NCI-H510A (cell line): Measurements from ENCODE around the gene NMU.
A peak's percentile ranks its signal among the peaks of the same experiment; 100 is the strongest.
"Not testable (repeated sequence)": the region's sequence is repeated elsewhere in the genome, so short reads cannot be mapped to it uniquely, and the experiment has no call there.

ENCODE experiments used
- DNase-seq: peaks from one replicate; lab custom pipeline; 2025; lab: John Stamatoyannopoulos, UW

Gene NMU, protein sequence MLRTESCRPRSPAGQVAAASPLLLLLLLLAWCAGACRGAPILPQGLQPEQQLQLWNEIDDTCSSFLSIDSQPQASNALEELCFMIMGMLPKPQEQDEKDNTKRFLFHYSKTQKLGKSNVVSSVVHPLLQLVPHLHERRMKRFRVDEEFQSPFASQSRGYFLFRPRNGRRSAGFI

DNA sequence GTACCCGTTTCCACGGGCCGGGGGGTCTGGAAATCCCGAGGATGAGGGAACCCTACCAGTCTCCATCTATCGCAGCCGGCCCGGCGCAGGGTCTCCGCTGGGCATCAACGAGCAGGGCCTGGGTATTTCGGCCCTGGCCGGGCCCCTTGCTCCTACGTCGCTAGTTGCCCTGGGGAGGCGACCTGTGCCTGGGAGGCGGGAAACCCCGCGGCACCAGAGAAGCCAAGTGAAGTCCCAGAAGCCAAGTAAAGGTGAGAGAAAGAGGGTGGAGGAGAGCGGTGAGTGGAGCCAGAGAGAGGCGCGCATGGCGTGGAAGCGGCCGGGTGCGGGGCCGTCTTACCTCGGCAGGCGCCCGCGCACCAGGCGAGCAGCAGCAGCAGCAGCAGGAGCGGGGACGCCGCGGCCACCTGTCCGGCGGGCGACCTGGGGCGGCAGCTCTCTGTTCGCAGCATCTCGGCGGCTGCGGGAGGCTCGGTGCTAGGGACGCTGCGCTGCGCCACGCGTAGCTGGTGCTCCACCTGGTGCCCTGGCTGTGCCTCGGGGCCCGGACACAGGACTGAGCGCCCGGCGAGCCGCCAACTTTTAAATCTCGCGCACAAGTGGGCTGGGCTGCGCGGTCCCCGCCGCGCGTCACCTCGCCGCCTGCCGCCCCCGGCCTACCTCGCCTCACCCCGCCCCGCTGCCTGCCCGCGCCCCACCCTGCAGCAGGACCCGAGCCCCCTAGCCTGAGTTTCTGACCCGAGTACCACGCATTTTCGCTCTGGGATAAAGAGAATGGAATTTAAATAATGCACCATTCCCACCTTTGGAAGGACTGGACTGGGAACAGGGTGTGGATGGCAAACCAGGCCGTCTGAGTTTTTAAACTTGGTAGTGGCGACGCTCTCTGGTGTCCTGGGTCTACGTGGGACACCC is at the start of gene NMU:
Gene NMU (minus strand): TSS at position 558 of the 915 bp plus-strand sequence. CDS start 106 bp downstream, at position 452.
- peak; percentile 14 for DNase-seq

DNA sequence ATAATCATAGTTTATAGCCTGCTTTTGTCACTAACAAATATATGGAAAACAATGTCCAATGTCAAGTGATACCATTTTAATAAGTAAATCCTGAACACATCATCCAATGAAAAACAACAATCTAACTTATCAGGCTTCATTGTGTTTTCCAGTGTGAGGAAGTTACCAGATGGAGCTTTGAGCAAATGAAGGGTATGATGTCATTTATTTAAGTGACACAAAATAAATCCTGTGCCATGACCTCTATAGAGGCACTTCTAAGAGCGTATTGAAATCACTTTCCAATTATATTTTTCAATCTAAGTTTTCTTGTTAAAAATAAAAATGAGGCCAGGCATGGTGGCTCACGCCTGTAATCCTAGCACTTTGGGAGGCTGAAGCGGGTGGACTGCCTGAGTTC is 48.2 kb upstream of the NMU start:
- no peak for DNase-seq

DNA sequence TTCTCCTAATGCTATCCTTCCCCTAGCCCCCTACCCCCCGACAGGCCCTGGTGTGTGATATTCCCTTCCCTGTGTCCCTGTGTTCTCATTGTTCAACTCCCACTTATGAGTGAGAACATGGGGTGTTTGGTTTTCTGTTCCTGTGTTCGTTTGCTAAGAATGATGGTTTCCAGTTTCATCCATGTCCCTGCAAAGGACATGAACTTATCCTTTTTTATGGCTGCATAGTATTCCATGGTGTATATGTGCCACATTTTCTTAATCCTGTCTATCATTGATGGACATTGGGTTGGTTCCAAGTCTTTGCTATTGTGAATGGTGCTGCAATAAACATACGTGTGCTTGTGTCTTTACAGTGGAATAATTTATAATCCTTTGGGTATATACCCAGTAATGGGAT is 46.7 kb upstream of the NMU start:
- DNase-seq, result not testable (repeated sequence)

DNA sequence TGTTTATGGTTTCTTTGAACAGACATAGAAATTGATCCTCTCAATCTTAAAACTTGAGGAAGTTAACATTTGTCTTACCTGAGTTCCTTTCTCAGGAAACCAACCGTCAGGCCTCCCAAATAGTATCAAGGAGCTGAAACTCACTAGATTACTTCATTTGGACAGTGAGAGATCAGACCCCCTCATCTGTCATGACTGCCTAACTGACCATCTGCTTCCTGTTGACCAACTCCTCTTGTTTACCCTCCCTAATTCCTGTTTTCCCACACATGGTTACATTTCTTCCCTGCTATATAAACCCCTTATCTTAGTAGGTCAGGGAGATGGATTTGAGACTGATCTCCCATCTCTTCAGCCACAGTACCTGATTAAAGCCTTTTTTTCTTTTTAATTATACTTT is 46.2 kb upstream of the NMU start:
- no peak for DNase-seq

DNA sequence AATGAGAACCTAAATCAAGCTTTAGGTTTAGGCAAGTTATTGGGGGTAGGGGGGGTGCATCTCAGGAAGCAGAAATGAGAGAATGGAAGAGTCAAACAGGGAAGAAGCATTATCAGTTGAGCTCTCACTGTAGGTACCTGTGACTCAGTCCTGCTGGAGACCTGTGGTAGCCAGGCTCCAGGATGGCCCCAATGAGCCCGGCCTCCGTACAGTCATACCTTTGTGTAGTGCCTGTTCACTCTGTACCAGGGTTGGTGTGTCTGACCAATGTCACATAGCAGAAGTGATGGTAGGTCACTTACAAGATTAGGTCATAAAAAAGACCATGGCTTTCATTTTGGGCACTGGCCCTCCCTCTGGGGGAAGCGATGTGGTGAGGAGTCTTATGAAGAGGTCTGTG is 45.3 kb upstream of the NMU start:
- no peak for DNase-seq

DNA sequence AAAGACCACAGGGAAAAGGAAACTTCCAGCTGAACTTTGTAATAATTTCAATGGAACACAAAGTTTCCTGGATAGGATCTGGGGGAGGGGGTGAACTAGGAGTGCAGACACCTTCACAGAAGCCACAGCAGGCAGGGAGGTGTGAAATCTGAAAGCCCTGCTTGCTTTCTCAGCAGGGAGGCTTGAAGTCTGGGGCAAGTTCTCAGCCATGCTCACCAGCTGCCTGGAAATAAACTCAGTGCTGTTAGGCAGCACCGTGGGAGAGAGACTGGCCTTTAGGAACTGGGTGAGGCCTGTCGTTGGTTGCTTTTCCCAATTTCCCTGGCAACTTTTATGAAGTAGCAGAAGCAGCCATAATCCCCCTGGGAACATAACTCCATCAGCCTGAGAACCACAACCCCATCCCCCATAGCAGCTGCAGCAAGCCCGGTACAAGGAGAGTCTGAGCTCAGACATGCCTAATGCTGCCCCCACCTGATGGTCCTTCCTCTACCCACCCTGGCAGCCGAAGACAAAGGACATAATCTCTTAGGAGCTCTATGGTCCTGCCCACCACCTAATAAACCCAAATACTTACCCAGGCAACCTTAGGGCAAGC is 39.2 kb upstream of the NMU start:
- DNase-seq, result no peak

DNA sequence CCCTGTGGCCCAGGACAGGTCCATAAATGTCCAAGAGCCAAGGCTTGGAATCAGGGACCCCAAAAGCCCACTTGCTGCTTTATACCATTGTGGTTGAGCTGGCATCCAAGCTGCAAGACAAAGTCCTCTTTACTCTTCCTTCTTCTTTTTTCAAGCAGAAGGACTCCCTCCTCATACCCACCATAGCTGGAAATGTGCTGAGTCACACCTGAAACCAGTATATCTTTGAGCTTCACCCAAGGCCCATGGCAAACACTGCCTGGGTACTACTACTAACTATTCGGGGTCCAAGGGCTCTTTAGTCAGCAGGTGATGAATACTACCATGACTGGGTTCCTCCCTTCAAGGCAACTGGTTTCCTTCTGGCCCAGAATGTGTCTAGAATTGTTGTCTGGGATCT is 37.3 kb upstream of the NMU start:
- DNase-seq, result no peak

DNA sequence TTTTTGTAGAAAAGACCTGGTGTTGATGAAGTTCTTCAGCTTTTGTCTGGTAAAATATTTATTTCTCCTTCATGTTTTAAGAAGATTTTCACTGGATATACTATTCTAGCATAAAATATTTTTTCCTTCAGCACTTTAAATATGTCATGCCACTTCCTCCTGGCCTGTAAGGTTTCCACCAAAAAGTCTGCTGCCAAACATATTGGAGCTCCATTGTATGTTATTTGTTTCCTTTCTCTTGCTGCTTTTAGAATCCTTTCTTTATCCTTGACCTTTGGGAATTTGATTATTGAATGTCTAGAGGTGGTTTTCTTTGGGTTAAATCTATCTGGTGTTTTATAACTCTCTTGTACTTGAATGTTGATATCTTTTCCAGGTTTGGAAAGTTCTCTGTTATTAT is 35.6 kb upstream of the NMU start:
- no peak for DNase-seq

DNA sequence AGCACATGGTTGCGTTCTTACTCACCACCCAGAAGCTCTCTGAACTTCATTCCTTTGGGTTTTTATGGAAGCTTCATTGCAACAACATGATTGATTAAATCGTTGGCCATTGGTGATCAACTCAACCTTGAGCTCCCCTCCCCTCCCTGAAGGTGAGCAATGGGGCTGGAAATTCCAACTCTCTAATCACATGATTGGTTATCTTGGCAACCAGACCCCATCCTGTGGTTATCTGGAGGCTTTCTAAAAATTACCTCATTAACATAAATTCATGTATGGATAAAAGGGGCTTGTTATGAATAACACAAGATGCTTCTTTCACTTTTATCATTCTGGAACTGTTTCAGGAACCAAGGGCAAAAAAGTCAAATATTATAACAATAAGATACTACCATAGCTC is 34.6 kb upstream of the NMU start:
- no peak for DNase-seq

DNA sequence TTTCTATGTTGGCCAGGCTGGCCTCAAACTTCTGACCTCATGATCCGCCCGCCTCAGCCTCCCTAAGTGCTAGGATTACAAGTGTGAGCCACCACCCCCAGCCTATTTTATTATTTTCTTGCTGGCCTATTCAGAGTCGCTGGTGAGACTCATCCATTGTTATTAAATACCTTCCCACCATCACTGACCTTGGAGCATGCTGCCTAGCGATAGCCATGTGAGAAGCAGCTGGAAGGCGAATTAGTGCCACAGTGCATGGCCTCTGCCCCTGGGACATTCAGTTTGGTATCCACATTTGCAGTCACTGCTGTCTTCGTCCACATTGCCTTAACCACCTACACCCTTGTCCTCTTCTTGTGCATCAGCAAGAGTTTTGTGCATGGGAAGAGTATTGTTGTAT is 32.4 kb upstream of the NMU start:
- DNase-seq, result no peak

DNA sequence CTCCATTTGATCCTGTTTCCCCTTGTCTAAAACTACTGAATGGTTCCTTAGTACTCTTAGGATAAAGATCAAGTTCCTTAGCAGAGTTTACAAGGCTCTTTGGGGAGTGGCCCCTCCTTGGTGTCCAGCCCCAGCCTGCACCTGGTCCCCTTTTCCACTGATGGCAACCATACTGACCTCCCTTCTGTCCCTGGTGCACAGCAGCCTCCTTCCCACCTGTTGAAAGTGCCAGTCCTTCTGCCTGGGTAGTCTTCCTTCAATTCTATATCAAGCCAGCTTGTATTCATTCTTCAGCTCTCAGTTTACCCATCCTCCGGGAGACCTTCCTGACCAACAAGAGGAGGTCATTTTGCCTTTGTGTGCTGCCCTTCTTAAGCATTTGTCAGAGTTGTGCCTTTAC is 30.4 kb upstream of the NMU start:
- no peak for DNase-seq

DNA sequence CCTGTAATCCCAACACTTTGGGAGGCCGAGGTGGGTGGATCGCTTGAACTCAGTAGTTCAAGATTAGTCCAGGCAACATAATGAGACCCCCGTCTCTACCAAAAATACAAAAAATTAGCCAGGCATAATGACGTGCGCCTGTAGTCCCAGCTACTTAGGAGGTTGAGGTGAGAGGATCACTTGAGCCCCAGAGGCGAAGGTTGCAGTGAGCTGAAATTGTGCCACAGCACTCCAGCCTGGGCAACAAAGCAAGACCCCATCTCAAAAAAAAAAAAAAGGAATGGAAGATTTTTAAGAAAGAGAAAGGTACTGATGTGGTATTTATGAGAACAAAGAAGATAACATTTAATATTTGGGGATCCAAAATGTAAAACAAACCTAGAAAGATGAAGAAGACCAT is 27.0 kb upstream of the NMU start:
- no peak for DNase-seq

DNA sequence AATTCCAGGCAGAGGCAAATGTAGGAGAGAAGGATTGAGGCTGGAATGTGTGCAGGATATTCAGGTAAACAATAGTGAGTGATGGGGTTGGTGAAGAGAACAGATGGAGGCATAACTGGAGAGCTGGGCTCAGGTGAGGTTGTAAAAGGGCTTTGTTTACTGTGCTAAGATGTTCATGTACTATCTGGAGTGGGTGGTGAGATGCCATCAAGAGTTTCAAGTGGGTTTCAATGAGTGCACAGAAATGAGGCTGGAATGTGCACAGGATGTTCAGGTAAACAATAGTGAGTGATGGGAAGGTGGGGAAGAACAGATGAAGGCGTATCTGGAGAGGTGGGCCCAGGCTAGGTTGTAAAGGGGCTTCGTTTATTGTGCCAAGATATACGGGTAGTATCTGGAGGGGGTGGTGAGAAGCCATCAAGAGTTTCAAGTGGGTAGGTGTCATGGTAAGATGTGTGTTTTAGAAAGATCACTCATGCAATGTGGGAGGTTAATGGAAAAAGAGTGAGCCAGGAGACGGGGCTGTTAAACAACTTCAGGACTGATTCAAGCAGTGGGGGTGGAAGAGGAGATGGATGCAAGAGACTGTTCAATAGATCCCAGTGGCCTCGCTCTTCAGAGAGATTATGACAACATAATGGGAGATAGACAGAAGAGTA is 25.4 kb upstream of the NMU start:
- peak; percentile 81 for DNase-seq

DNA sequence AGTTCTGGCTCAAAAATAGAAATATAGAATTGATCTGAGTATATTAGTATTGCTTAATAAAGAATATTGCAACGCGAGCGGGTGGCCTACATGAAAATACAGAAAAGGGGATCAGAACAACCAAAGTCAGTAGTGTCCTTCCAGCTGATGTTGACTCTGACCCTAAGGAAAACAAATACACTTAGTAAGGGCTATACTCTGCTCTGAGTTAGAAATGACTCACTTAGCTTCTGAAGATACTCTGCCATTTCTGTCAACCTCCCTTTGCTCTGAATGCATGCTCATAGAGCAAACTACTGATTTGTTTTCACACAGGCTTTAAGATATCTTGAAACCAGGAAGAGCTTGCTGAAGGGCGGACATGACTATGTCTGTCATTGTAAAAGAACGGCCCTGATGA is 22.6 kb upstream of the NMU start:
- DNase-seq, result no peak

DNA sequence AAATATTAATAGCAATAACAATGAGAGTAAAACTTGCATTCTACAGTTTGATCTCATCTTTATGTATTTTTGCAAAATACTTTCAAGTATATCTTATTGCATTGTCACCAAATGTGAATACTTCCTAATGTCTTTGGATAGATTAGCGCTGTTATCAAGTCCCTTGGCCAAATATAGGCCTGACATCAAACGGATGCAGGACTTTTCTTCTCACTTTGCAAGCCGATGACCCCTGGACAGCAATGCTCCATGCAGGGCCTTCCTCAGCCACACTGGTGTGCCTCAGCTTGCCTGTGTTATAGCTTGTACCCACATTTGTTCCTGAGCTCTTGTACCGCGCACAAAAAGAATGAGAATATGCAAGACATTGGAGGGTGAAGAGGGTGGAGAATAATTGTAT is 18.0 kb upstream of the NMU start:
- DNase-seq, result no peak

DNA sequence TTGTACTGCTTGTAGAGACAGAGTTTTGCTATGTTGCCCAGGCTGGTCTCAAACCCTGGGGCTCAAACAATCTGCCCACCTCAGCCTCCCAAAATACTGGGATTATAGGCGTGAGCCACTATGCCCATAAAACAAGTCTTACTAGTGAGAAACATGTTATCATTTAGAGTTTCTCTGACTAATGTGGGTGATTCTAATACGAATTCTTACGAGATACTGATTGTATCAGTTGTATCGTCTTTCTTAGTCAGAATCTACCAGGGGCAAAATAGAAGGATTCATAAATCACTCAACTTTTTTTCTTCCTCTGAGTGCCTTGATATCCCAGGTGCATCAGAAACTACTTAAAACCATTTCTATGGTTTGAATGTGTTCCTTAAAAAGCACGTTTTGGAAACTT is 14.4 kb upstream of the NMU start:
- no peak for DNase-seq

DNA sequence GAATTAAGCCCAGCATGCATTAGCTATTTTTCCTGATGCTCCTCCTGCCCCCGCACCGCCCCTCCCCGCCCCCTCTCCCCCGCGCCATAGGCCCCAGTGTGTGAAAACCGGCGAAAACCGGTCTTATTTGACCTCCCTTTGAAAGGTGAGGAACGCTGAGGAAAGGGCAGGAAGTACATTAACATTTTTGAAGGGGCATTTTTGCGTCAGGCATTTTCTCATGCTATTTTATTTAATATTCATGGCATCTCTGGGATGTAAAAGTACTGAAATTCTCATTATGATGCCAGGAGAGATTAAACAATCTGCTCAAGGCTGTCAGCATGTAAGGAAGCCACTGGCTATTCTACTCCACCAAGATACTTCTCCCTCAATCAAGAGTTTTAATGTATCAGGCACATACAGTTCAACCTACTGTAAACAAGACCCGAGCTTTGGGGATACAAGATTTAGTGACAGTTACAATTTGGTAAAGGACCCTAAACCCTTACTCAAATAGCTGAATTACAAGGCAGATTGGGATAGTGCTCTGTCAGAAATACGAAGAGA is 1.2 kb upstream of the NMU start:
- no peak for DNase-seq

DNA sequence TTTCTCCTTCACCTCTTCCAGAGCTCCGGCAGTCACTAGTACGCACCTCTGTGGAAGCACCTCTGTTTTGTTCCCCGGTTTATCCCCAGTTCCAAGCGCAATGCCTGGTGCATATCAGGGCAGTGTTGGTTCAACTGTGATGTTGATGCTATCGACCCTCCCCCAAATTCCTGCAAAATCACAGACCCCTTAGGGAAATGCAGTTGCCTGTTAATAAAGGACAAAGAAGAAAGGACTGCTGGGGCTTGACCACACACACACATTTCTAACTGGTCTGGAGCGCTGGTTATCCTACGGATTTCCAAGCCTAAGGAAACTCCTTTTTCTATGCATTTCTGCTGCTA is 530 bp upstream of the NMU start:
- no peak for DNase-seq

DNA sequence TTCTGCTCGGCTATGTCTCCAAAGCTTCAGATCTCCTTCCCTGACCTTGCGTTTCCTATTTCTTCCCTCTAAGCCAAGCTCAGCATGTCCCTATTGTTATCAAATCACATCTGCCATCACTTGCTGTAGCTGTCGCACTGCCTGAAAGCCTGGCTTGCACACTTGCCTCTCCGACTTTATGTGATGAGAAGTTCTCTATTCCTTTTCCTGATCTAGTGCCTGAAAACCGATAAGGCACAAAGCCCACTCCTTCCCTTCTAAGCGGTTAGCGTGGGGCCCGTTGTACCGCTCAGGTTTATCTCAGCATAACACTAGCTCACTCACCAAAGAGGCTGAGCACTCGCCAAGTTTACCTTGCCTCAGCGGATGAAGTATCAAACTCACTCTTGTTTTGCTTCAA is 816 bp downstream of the NMU start:
- no peak for DNase-seq

DNA sequence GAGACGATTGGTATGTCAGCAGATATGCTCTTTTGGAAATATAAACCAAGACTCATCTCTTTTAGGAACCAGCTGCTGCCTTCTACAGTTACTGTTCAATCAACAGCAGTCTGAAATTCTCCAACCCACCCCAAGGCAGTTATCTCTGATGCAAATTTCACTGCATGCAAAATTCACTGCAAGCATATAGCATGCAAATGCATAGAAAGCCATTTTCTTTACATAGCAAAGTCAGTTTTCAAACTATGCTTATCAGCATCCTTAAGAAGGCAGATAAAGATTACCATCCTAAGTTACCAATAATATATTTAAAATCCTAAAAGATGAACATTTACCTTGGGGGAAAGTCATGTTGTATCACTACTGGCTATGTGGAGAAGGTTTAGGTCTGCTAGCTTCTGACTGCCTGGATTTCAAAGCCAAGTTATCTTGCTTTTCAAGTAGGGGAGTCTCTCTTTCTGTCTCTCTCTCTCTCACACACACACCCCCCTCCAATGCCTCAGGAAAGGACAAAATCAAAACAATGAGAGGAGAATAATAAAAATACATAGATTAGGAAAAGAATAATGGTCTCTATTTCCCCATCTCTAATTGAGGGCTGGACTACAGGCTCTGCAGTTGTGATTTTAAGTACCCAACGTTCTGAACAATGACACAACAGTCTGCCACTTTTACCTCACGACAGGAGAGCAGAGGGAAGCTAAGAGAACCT is 1.5 kb downstream of the NMU start:
- no peak for DNase-seq

DNA sequence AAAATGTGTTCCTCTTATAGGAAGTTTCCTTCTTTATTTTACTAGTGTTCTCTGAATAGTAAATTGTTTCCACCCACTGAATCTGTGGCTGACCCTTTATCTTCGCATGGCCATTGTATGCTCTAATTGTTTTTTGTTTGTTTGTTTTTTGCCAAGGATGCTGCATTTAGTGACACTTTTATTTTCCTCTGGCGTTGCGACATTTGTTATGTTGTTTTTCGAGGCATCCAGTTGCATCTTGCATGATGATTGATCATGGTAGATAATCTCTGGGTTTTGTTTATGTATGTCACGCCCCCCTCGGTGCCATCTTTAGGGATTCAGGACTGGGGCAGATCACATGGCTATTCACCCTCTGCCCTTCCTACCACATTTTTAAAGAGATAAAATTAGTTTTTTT is 2.2 kb downstream of the NMU start:
- DNase-seq, result no peak

DNA sequence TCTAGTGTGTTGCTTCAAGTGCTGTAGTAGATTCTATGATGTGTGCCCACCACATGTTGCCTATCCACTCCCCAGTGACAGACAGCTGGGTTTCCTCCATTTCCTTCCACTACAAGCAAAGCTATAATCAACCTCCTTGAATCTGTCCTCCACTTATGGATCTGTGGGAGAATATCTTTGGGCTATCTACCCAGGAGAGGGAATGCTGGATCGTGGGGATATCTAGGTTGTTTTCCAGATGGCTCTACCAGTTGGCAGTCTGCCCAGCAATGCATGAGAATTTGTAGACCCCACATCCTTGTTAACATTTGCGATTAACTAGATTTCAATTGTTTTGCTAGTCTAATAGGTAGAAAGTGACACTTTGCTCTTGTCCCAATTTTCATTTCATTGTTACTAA is 10.3 kb downstream of the NMU start:
- DNase-seq, result no peak
